HepG2 (cell line): Measurements from ENCODE around the gene MGAT5. TPM values are rescaled to one million over a fixed set of nuclear protein-coding genes. Genes with fewer than 3 reads are reported as not detected.

Source experiments
- ATAC-seq: fragments of 200-7000 bp; cut with Tn5 transposase; 3 replicates; pipeline ENCODE4 v1.9.1; 2020; ENCODE audit warnings: mild to moderate bottlenecking, moderate library complexity
- BruUV-seq: library from RNA; stranded (reverse); fragments of 400-500 nt; replicated peaks from 2 replicates; lab custom pipeline; 2021; lab: Mats Ljungman, UMichigan
- CTCF ChIA-PET: fragments of 300-600 bp; formaldehyde crosslinking; extraction: SDS; loops from one replicate; lab custom pipeline; 2021; ENCODE audit warnings: low total read pairs, inconsistent platforms, low intra/inter-chr PET ratio; lab: Yijun Ruan, JAX
- POLR2A ChIA-PET: fragments of 350-600 bp; sonication (Branson Sonifier 250); formaldehyde crosslinking; loops from one replicate; lab custom pipeline; 2020; ENCODE audit warnings: antibody characterized with exemption, inconsistent platforms; lab: Yijun Ruan, JAX
- DNase-seq: peaks from one replicate; pipeline ENCODE4 v3.0.0-alpha.2; 2015; ENCODE audit warnings: low spot score
- FAIRE-seq: peaks from 3 replicates; lab custom pipeline; 2011; peaks lifted over from hg19 to GRCh38; lab: Jason Lieb, UNC
- H2AFZ ChIP-seq: one replicate; pipeline ENCODE4 v1.6.1; 2011; ENCODE audit warnings: low read length, inconsistent platforms
- H3K27ac ChIP-seq: fragments of 300-600 bp; 3 replicates; pipeline ENCODE4 v1.8.0; 2011; ENCODE audit warnings: mixed run types, mild to moderate bottlenecking, mixed read lengths, low read length, inconsistent platforms; ENCODE audit not compliant: insufficient read depth; ENCODE audit errors: extremely low read length
- H3K27me3 ChIP-seq, 2 experiments: fragments of 200-600 bp in 1 of 2; 2 replicates in 1 of 2; 3 replicates in 1 of 2; pipeline versions ENCODE4 v1.6.0 to v1.8.0; 2011; ENCODE audit warnings: low read length in 2 of 2, mild to moderate bottlenecking in 2 of 2, moderate library complexity in 2 of 2, inconsistent platforms in 1 of 2; ENCODE audit not compliant: insufficient read depth in 2 of 2, control insufficient read depth in 1 of 2
- H3K36me3 ChIP-seq, 2 experiments: fragments of 200-600 bp in 1 of 2; replicated peaks in 1 of 2; 2 replicates in 1 of 2; 3 replicates in 1 of 2; pipeline versions ENCODE4 v1.5.1 to v1.8.0; 2011; ENCODE audit warnings: low read length in 2 of 2, inconsistent platforms in 1 of 2; ENCODE audit not compliant: insufficient read depth in 2 of 2, control insufficient read depth in 1 of 2
- H3K4me1 ChIP-seq: 2 replicates; pipeline ENCODE4 v1.5.1; 2012; ENCODE audit warnings: low read length, inconsistent platforms; ENCODE audit not compliant: insufficient read depth
- H3K4me2 ChIP-seq: 2 replicates; pipeline ENCODE4 v1.6.0; 2011; ENCODE audit warnings: low read depth, low read length, inconsistent platforms
- H3K4me3 ChIP-seq, 3 experiments: fragments of 200-600 bp in 1 of 3; sonication (generic), shearing (Covaris generic) in 1 of 3; replicated peaks in 1 of 3; 2 replicates each; pipeline ENCODE4 v1.5.1; 2011 to 2016; ENCODE audit warnings: low read length in 3 of 3, inconsistent platforms in 2 of 3, low read depth in 2 of 3, mild to moderate bottlenecking in 2 of 3, control low read depth in 1 of 3, mixed read lengths in 1 of 3; ENCODE audit not compliant: insufficient read depth in 1 of 3
- H3K79me2 ChIP-seq: one replicate; pipeline ENCODE4 v1.6.1; 2011; ENCODE audit warnings: low read length, inconsistent platforms; ENCODE audit not compliant: insufficient read depth
- H3K9ac ChIP-seq: 2 replicates; pipeline ENCODE4 v1.6.0; 2011; ENCODE audit warnings: mild to moderate bottlenecking, low read depth, low read length, inconsistent platforms; ENCODE audit not compliant: insufficient read depth
- H3K9me3 ChIP-seq: 2 replicates; pipeline ENCODE4 v1.5.1; 2012; ENCODE audit warnings: mild to moderate bottlenecking, low read length
- H4K20me1 ChIP-seq: 2 replicates; pipeline ENCODE4 v1.6.0; 2011; ENCODE audit warnings: inconsistent platforms, mild to moderate bottlenecking, low read length, moderate library complexity; ENCODE audit not compliant: insufficient read depth
- CC2D1A ChIP-seq: sonication (generic); formaldehyde crosslinking; IDR thresholded peaks from 2 replicates; pipeline ENCODE4 v1.8.1; 2023; ENCODE audit warnings: mild to moderate bottlenecking, missing genetic modification reagents
- E2F5 ChIP-seq: sonication (generic); formaldehyde crosslinking; conservative IDR thresholded peaks from 2 replicates; pipeline ENCODE4 v1.4.0; 2020; ENCODE audit warnings: missing genetic modification reagents
- IRF9 ChIP-seq: sonication (generic); formaldehyde crosslinking; IDR thresholded peaks from 2 replicates; pipeline ENCODE4 v1.8.0; 2022; ENCODE audit warnings: missing genetic modification reagents, mild to moderate bottlenecking, borderline replicate concordance
- KLF12 ChIP-seq: sonication (generic); formaldehyde crosslinking; IDR thresholded peaks from 2 replicates; pipeline ENCODE4 v1.4.0; 2020; ENCODE audit warnings: missing genetic modification reagents, borderline replicate concordance
- PHF21A ChIP-seq: sonication (generic); formaldehyde crosslinking; IDR thresholded peaks from 2 replicates; pipeline ENCODE4 v1.5.0; 2020; ENCODE audit warnings: mild to moderate bottlenecking, missing genetic modification reagents
- SRY ChIP-seq: sonication (generic); formaldehyde crosslinking; IDR thresholded peaks from 2 replicates; pipeline ENCODE4 v1.8.0; 2022; ENCODE audit warnings: mild to moderate bottlenecking, missing genetic modification reagents
- TFE3 ChIP-seq: IDR thresholded peaks from 2 replicates; pipeline ENCODE4 v1.6.1; 2016
- U2AF1 ChIP-seq: fragments of 200-400 bp; formaldehyde crosslinking; optimal IDR thresholded peaks from 2 replicates; pipeline ENCODE3; 2017; ENCODE audit warnings: mild to moderate bottlenecking, low read depth, low read length
- YEATS4 ChIP-seq: sonication (generic); formaldehyde crosslinking; IDR thresholded peaks from 2 replicates; pipeline ENCODE4 v1.4.0; 2020; ENCODE audit warnings: missing genetic modification reagents, borderline replicate concordance
- ZC3H13 ChIP-seq: sonication (generic); formaldehyde crosslinking; IDR thresholded peaks from 2 replicates; pipeline ENCODE4 v1.8.1; 2023; ENCODE audit warnings: mild to moderate bottlenecking, missing genetic modification reagents, moderate library complexity
- ZNF280D ChIP-seq: sonication (generic); formaldehyde crosslinking; IDR thresholded peaks from 2 replicates; pipeline ENCODE4 v1.5.1; 2020; ENCODE audit warnings: mild to moderate bottlenecking, missing genetic modification reagents
- ZNF878 ChIP-seq: sonication (generic); formaldehyde crosslinking; IDR thresholded peaks from 2 replicates; pipeline ENCODE4 v1.8.1; 2023; ENCODE audit warnings: mild to moderate bottlenecking, missing genetic modification reagents, moderate library complexity
- WGBS: methylation state at CpG from one replicate; pipeline ENCODE4 v1.1.6; 2017; ENCODE audit warnings: low lambda C conversion rate; 5-methylcytosine and 5-hydroxymethylcytosine counted together
- in situ Hi-C: cut with HindIII; loops from 2 replicates; pipeline ENCODE4 v1.10.0; 2017; ENCODE audit warnings: low pct_unique_long_range_greater_than_20kb; ENCODE audit not compliant: extremely low pct_ligation_motif_present
- intact Hi-C: fragments of 100-400 bp; cut with micrococcal nuclease; formaldehyde crosslinking; loops from one replicate; pipeline ENCODE4 v1.10.0; 2022; ENCODE audit not compliant: unreplicated experiment
- polyA plus RNA-seq, 8 experiments: library from polyadenylated mRNA; depleted of rRNA in 3 of 8; stranded (reverse) in 7 of 8; unstranded in 1 of 8; fragments of >200 nt; fragmentation: Illumina TruSeq in 4 of 8; extraction: Trizol in 4 of 8; gene quantifications; 2 replicates each; pipeline versions ENCODE4 v1.2.1 to v1.2.3, GENCODE V29; 2011 to 2016; ENCODE audit warnings: low read depth in 4 of 8, missing spikeins in 1 of 8, mixed read lengths in 1 of 8; ENCODE audit not compliant: insufficient read depth in 1 of 8
- total RNA-seq, 5 experiments: library from RNA; depleted of rRNA; stranded (reverse); fragments of >200 nt; fragmentation: Illumina TruSeq; extraction: Trizol; gene quantifications; 2 replicates each; pipeline ENCODE4 v1.2.3, GENCODE V29; 2016; ENCODE audit warnings: low read depth in 1 of 5
- TF ChIP-seq, protein P1 (sequence below): sonication (generic); formaldehyde crosslinking; IDR thresholded peaks from 2 replicates; pipeline ENCODE4 v1.5.0; 2020; ENCODE audit warnings: missing genetic modification reagents
- TF ChIP-seq, protein P2 (sequence below): sonication (generic); formaldehyde crosslinking; IDR thresholded peaks from 2 replicates; pipeline ENCODE4 v1.5.0; 2020; ENCODE audit warnings: missing genetic modification reagents
- TF ChIP-seq, protein P3 (sequence below): sonication (generic); formaldehyde crosslinking; IDR thresholded peaks from 2 replicates; pipeline ENCODE4 v1.5.1; 2020; ENCODE audit warnings: mild to moderate bottlenecking, missing genetic modification reagents, borderline replicate concordance

The MGAT5 gene
- total and polyA plus RNA-seq, 2 of the 13 experiments (the other 11 are each of a cell fraction or from before 2014, with no cell fraction given): 33.1 to 60.2 TPM

- no peak for DNase-seq
- no peak overlapping the region for H3K4me2 ChIP-seq
- H3K36me3 ChIP-seq: peaks cover 11 to 34% of the 10 kb centered on the region in 2 experiments
- no peak for ATAC-seq
- no peaks in the 10 kb centered on the region for H3K4me1 ChIP-seq
- no TSS peak for BruUV-seq
- no peaks in the 10 kb centered on the region for H3K27me3 ChIP-seq
- H2AFZ ChIP-seq: no peak overlapping the region
- intact Hi-C loops (no loop called here), in situ Hi-C loops (no loop called here)
- no peaks in the 10 kb centered on the region for H4K20me1 ChIP-seq
- H3K9me3 ChIP-seq: no peaks in the 10 kb centered on the region
- 63% methylated on average over 3 of the region's 3 CpGs for WGBS
- no peaks in the 10 kb centered on the region for H3K79me2 ChIP-seq
- H3K27ac ChIP-seq: no peak overlapping the region
- CTCF ChIA-PET: no interaction called here
- no peak for FAIRE-seq
- no peak overlapping the region for H3K9ac ChIP-seq
- POLR2A ChIA-PET: no interaction called here
- no peak overlapping the region for H3K4me3 ChIP-seq
- no peak for TF ChIP-seq ZC3H13
- TF ChIP-seq, protein P1, sequence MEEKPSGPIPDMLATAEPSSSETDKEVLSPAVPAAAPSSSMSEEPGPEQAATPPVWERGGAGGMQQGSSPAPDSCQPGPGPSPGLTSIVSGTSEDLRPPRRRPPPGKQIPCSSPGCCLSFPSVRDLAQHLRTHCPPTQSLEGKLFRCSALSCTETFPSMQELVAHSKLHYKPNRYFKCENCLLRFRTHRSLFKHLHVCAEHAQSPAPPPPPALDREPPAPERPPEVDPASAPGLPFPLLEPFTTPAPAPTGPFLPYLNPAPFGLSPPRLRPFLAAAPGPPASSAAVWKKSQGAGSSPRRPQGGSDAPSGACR (CRISPR knock-in tag): no peak
- no peak for TF ChIP-seq IRF9 (CRISPR knock-in tag)
- TF ChIP-seq PHF21A (CRISPR knock-in tag): no peak
- TF ChIP-seq, protein P2, sequence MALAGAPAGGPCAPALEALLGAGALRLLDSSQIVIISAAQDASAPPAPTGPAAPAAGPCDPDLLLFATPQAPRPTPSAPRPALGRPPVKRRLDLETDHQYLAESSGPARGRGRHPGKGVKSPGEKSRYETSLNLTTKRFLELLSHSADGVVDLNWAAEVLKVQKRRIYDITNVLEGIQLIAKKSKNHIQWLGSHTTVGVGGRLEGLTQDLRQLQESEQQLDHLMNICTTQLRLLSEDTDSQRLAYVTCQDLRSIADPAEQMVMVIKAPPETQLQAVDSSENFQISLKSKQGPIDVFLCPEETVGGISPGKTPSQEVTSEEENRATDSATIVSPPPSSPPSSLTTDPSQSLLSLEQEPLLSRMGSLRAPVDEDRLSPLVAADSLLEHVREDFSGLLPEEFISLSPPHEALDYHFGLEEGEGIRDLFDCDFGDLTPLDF (CRISPR knock-in tag): no peak
- no peak for TF ChIP-seq E2F5 (CRISPR knock-in tag)
- no peak for TF ChIP-seq YEATS4
- TF ChIP-seq, protein P3, sequence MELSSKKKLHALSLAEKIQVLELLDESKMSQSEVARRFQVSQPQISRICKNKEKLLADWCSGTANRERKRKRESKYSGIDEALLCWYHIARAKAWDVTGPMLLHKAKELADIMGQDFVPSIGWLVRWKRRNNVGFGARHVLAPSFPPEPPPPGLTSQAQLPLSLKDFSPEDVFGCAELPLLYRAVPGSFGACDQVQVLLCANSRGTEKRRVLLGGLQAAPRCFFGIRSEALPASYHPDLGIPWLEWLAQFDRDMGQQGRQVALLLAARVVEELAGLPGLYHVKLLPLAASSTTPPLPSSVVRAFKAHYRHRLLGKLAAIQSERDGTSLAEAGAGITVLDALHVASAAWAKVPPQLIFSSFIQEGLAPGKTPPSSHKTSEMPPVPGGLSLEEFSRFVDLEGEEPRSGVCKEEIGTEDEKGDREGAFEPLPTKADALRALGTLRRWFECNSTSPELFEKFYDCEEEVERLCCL (CRISPR knock-in tag): no peak
- TF ChIP-seq ZNF878: no peak
- TF ChIP-seq U2AF1: no peak
- no peak for TF ChIP-seq CC2D1A (CRISPR knock-in tag)
- no peak for TF ChIP-seq SRY
- no peak for TF ChIP-seq KLF12 (CRISPR knock-in tag)
- no peak for TF ChIP-seq ZNF280D (CRISPR knock-in tag)
- no peak for TF ChIP-seq TFE3 (CRISPR knock-in tag)
Observed at GRCh38 chr2:134351016-134351415, 97.1 kb downstream of the MGAT5 start.
